ENCODE results near the gene MGAT4B.

Gene MGAT4B

GRCh38 chr5:179812135-179812825 lies 5.6 kb upstream of the MGAT4B start:
- no peak for DNase-seq (ENCODE audit: low spot score)

- no peak for DNase-seq (ENCODE audit: low spot score)
Measured at GRCh38 chr5:179805529-179806249, 977 bp downstream of the MGAT4B start.

GRCh38 chr5:179805070-179805528 lies 1.6 kb downstream of the MGAT4B start:
- no peak for DNase-seq (ENCODE audit: low spot score)

- DNase-seq (ENCODE audit: low spot score) = no peak
Measured at GRCh38 chr5:179804555-179804947, 2.1 kb downstream of the MGAT4B start.

- DNase-seq (ENCODE audit: low spot score) = no peak
Measured at GRCh38 chr5:179803651-179804554, 2.8 kb downstream of the MGAT4B start.

- DNase-seq (ENCODE audit: low spot score) = no peak
Measured at GRCh38 chr5:179802950-179803562, 3.6 kb downstream of the MGAT4B start.

- DNase-seq (ENCODE audit: low spot score) = no peak
Measured at GRCh38 chr5:179802207-179802883, 4.3 kb downstream of the MGAT4B start.

GRCh38 chr5:179801304-179802206 lies 5.1 kb downstream of the MGAT4B start:
- peak; percentile 84 for DNase-seq (ENCODE audit: low spot score)

GRCh38 chr5:179800696-179801201 lies 5.9 kb downstream of the MGAT4B start:
- DNase-seq (ENCODE audit: low spot score) = no peak

- no peak for DNase-seq (ENCODE audit: low spot score)
Measured at GRCh38 chr5:179800071-179800695, 6.5 kb downstream of the MGAT4B start.

- DNase-seq (ENCODE audit: low spot score) = no peak
Measured at GRCh38 chr5:179799644-179799973, 7.1 kb downstream of the MGAT4B start.

- DNase-seq (ENCODE audit: low spot score) = no peak
Measured at GRCh38 chr5:179798771-179799643, 7.7 kb downstream of the MGAT4B start.

- DNase-seq (ENCODE audit: low spot score) = no peak
Measured at GRCh38 chr5:179798144-179798770, 8.4 kb downstream of the MGAT4B start.

- DNase-seq (ENCODE audit: low spot score) = no peak
Measured at GRCh38 chr5:179797741-179798140, 8.9 kb downstream of the MGAT4B start.

GRCh38 chr5:179796877-179797608 lies 9.6 kb downstream of the MGAT4B start:
- no peak for DNase-seq (ENCODE audit: low spot score)

GRCh38 chr5:179795863-179796833 lies 10.5 kb downstream of the MGAT4B start:
- DNase-seq (ENCODE audit: low spot score) = peak; percentile 60
